Hepatocyte (in vitro differentiated cells): ENCODE results near the gene HOTAIR. TPM values are rescaled to one million over a fixed set of nuclear protein-coding genes. Genes with fewer than 3 reads are reported as not detected.

Source experiments
- DNase-seq: peaks from one replicate; pipeline ENCODE4 v3.0.0-alpha.2; 2016; ENCODE audit warnings: low spot score
- H2AFZ ChIP-seq: fragments of 200-600 bp; sonication (generic); 2 replicates; pipeline ENCODE4 v1.6.0; 2016; ENCODE audit warnings: antibody characterized with exemption, mild to moderate bottlenecking
- H3K27ac ChIP-seq: fragments of 200-600 bp; sonication (generic); 2 replicates; pipeline ENCODE4 v1.5.1; 2016; ENCODE audit warnings: mild to moderate bottlenecking
- H3K27me3 ChIP-seq: fragments of 200-600 bp; sonication (generic); 2 replicates; pipeline ENCODE4 v1.6.1; 2016
- H3K36me3 ChIP-seq: fragments of 200-600 bp; sonication (generic); replicated peaks from 2 replicates; pipeline ENCODE4 v1.5.1; 2016; ENCODE audit warnings: low read depth; ENCODE audit not compliant: insufficient read depth
- H3K4me1 ChIP-seq: fragments of 200-600 bp; sonication (generic); 2 replicates; pipeline ENCODE4 v1.5.1; 2016; ENCODE audit warnings: mild to moderate bottlenecking, moderate library complexity; ENCODE audit not compliant: insufficient read depth
- H3K4me2 ChIP-seq: fragments of 200-600 bp; sonication (generic); 2 replicates; pipeline ENCODE4 v1.6.0; 2016
- H3K4me3 ChIP-seq: fragments of 200-600 bp; sonication (generic); 2 replicates; pipeline ENCODE4 v1.5.1; 2016; ENCODE audit warnings: mild to moderate bottlenecking
- H3K79me2 ChIP-seq: fragments of 200-600 bp; sonication (generic); 2 replicates; pipeline ENCODE4 v1.6.0; 2017; ENCODE audit warnings: mild to moderate bottlenecking
- H3K9me2 ChIP-seq: fragments of 200-600 bp; sonication (generic); replicated peaks from 2 replicates; pipeline ENCODE4 v1.6.0; 2017; ENCODE audit warnings: mild to moderate bottlenecking; ENCODE audit not compliant: insufficient read depth
- H3K9me3 ChIP-seq: fragments of 200-600 bp; sonication (generic); 2 replicates; pipeline ENCODE4 v1.5.1; 2016; ENCODE audit warnings: low read depth, mild to moderate bottlenecking
- H4K20me1 ChIP-seq: fragments of 200-600 bp; sonication (generic); 2 replicates; pipeline ENCODE4 v1.6.0; 2016; ENCODE audit warnings: mild to moderate bottlenecking; ENCODE audit not compliant: insufficient read depth, poor library complexity, severe bottlenecking
- CTCF ChIP-seq: fragments of 200-600 bp; sonication (generic); IDR thresholded peaks from 2 replicates; pipeline ENCODE4 v1.5.1; 2016; ENCODE audit warnings: antibody characterized with exemption, mild to moderate bottlenecking; ENCODE audit not compliant: poor library complexity
- EZH2 ChIP-seq: fragments of 200-600 bp; sonication (generic); IDR thresholded peaks from 2 replicates; pipeline ENCODE4 v1.6.1; 2016; ENCODE audit warnings: antibody characterized with exemption, mild to moderate bottlenecking, borderline replicate concordance
- EZH2phosphoT487 ChIP-seq: fragments of 200-600 bp; sonication (generic); IDR thresholded peaks from one replicate; pipeline ENCODE4 v1.6.1; 2018; ENCODE audit warnings: antibody characterized with exemption, mild to moderate bottlenecking, low read depth, moderate library complexity; ENCODE audit not compliant: unreplicated experiment, severe bottlenecking
- whole genome bisulfite sequencing: methylation state at CpG from one replicate; pipeline ENCODE4 v1.1.6; 2016; ENCODE audit warnings: low lambda C conversion rate; ENCODE audit errors: missing lambda C conversion rate; 5-methylcytosine and 5-hydroxymethylcytosine counted together
- polyA plus RNA-seq: library from polyadenylated mRNA; unstranded; fragments of >200 nt; fragmentation: Nextera tagmentation; extraction: Ambion mirVana; gene quantifications from 2 replicates; pipeline ENCODE4 v1.2.1, GENCODE V29; 2016
- total RNA-seq: library from RNA; depleted of rRNA; stranded (reverse); fragments of >200 nt; gene quantifications from 2 replicates; pipeline ENCODE4 v1.2.3, GENCODE V29; 2014

Gene HOTAIR
- total and polyA plus RNA-seq, 2 experiments from 2014 or later = 0.82 to 0.90 TPM

GRCh38 chr12:53956914-53957536 is 17.7 kb downstream of the HOTAIR start:
- H3K9me2 ChIP-seq = no peaks in the 10 kb centered on the region
- no peak overlapping the region for H2AFZ ChIP-seq
- H3K27me3 ChIP-seq = peaks cover 100% of the 10 kb centered on the region
- TF ChIP-seq EZH2 (no peak), EZH2phosphoT487 (no peak)
- no peaks in the 10 kb centered on the region for H3K79me2 ChIP-seq
- no peak for DNase-seq
- H3K27ac ChIP-seq = no peak overlapping the region
- no peaks in the 10 kb centered on the region for H3K9me3 ChIP-seq
- WGBS = 35% methylated on average over 11 of the region's 11 CpGs
- H4K20me1 ChIP-seq = no peaks in the 10 kb centered on the region
- no peaks in the 10 kb centered on the region for H3K4me1 ChIP-seq
- H3K4me3 ChIP-seq = no peak overlapping the region
- H3K36me3 ChIP-seq = no peaks in the 10 kb centered on the region
- H3K4me2 ChIP-seq = no peak overlapping the region

- no peaks in the 10 kb centered on the region for H3K36me3 ChIP-seq
- H3K4me2 ChIP-seq = no peak overlapping the region
- no peaks in the 10 kb centered on the region for H3K79me2 ChIP-seq
- H3K27ac ChIP-seq = no peak overlapping the region
- H3K27me3 ChIP-seq = peaks cover 100% of the 10 kb centered on the region
- WGBS = 24% methylated on average over 25 of the region's 25 CpGs
- no peak for DNase-seq
- H4K20me1 ChIP-seq = no peaks in the 10 kb centered on the region
- TF ChIP-seq EZH2phosphoT487 = peak; percentile 66
- no peak for TF ChIP-seq EZH2
- no peak for TF ChIP-seq CTCF
- H2AFZ ChIP-seq = no peak overlapping the region
- H3K4me1 ChIP-seq = no peaks in the 10 kb centered on the region
- no peak overlapping the region for H3K4me3 ChIP-seq
- H3K9me2 ChIP-seq = no peaks in the 10 kb centered on the region
- no peaks in the 10 kb centered on the region for H3K9me3 ChIP-seq
Measured at GRCh38 chr12:53956251-53956887, 18.4 kb downstream of the HOTAIR start.

DNA sequence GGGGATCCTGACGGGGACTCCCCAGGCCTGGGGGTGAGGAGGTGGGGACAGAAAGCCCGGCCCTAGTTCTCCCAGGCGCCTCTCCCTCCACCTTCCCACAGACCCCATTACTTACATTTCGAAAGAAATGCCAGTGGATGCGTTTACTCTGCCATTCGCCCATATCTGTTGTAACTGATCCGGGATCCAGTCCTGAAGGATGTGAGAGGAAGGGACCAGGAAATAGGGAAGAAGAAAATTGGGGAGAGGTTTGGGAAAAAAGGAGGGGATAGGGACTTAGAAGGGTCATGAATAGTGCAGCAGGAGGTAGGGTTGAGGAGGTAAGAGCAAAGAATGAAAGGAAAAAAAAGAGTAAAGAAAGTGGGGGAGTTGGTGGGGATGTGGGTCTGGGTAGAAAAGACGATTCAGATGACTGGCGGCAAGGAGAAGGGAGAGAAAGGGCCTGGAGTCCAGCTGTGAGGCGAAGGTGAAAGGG is 18.9 kb downstream of the HOTAIR start:
- no peaks in the 10 kb centered on the region for H3K9me2 ChIP-seq

DNA sequence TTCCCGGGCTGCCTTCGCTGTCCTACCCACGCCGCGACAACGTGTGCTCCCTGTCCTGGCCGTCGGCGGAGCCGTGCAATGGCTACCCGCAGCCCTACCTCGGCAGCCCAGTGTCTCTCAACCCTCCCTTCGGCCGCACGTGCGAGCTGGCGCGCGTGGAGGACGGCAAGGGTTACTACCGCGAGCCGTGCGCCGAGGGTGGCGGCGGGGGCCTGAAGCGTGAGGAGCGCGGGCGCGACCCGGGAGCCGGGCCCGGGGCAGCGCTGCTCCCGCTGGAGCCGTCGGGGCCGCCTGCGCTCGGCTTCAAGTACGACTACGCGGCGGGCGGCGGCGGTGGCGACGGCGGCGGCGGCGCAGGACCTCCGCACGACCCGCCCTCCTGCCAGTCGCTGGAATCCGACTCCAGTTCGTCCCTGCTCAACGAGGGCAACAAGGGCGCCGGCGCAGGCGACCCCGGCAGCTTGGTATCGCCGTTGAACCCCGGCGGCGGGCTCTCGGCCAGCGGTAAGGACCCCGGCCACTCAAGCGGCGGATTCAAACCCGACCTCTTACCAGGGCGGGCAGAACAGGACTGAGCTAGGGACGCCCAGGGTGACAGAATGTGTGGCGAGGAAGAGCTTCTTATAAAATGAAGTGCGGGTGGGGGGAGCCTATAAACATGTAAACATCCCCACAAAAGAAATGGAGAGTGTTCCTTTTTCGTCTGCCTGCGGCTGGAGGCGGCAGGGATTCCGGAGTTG is 19.5 kb downstream of the HOTAIR start:
- H3K4me2 ChIP-seq = peak overlapping the region; percentile 46

More for the DNA sequence above, 18.9 kb downstream of the HOTAIR start:
- Histone ChIP-seq H3K27me3 (peaks cover 100% of the 10 kb centered on the region), H3K4me1 (no peaks in the 10 kb centered on the region), H4K20me1 (no peaks in the 10 kb centered on the region), H2AFZ (peak overlapping the region; percentile 40), H3K79me2 (no peaks in the 10 kb centered on the region), H3K36me3 (no peaks in the 10 kb centered on the region), H3K4me3 (no peak overlapping the region), H3K4me2 (no peak overlapping the region), H3K27ac (no peak overlapping the region), H3K9me3 (no peaks in the 10 kb centered on the region)
- TF ChIP-seq EZH2phosphoT487 = no peak
- peak; percentile 84 for TF ChIP-seq EZH2
- no peak for DNase-seq
- WGBS = 18% methylated on average over 10 of the region's 10 CpGs

More for the DNA sequence above, 19.5 kb downstream of the HOTAIR start:
- Histone ChIP-seq H3K4me1 (no peaks in the 10 kb centered on the region), H3K4me3 (no peak overlapping the region), H4K20me1 (no peaks in the 10 kb centered on the region), H3K9me3 (no peaks in the 10 kb centered on the region), H3K27ac (no peak overlapping the region), H3K9me2 (no peaks in the 10 kb centered on the region), H2AFZ (peak overlapping the region; percentile 40), H3K27me3 (peaks cover 100% of the 10 kb centered on the region), H3K79me2 (no peaks in the 10 kb centered on the region), H3K36me3 (no peaks in the 10 kb centered on the region)
- WGBS = 6% methylated on average over 80 of the region's 86 CpGs
- TF ChIP-seq EZH2phosphoT487 (peak; percentile 69), CTCF (no peak), EZH2 (peak; percentile 99)
- DNase-seq = no peak
